ENCODE data around the gene ELAPOR1.

The ELAPOR1 gene

DNA sequence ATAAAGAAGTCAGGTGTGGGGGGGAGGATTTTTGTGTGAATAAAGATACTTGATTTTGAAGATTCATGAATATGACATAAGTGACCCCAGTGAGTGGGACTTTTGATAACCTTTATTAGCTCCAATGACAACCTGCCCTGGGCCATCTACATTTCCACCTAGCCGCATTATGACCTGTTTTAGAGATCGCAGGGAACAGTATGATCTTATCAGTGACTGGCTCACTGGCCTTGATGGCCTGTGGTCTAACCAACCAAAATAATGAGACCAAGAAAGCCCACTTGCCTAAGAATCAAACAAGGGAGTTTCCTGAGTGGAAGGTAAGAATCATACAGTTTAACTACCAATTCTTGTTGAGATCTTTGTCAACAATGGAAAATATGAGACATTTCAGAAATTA lies 1.8 kb downstream of the ELAPOR1 start:
- DNase-seq = no peak
- Histone ChIP-seq H4K8ac (ENCODE audit: low read depth, low read length) (no peak overlapping the region), H2AK5ac (ENCODE audit: low read length) (no peak overlapping the region), H3K79me2 (ENCODE audit: control insufficient read depth, insufficient read depth, low read length, poor library complexity) (no peaks in the 10 kb centered on the region), H3K23ac (ENCODE audit: low read length) (no peak overlapping the region), H4K12ac (ENCODE audit: low read depth, low read length) (no peak overlapping the region), H3K18ac (ENCODE audit: low read length) (no peak overlapping the region), H2BK5ac (ENCODE audit: low read depth, low read length, poor library complexity) (no peak overlapping the region), H3K4me1 (ENCODE audit: control insufficient read depth in 1 of 2, insufficient read depth in 2 of 2, low read length in 2 of 2) (peaks cover 4 to 7% of the 10 kb centered on the region in 2 experiments), H3K27ac (ENCODE audit: low read depth, low read length) (no peak overlapping the region), H3K4ac (ENCODE audit: low read depth, low read length) (no peak overlapping the region), H2AFZ (ENCODE audit: insufficient read depth, low read length, poor library complexity) (no peak overlapping the region), H3K4me3 (ENCODE audit: low read depth, low read length) (no peak overlapping the region), H3K79me1 (ENCODE audit: low read length) (no peaks in the 10 kb centered on the region), H3K4me2 (ENCODE audit: low read length) (no peak overlapping the region), H3K27me3 (ENCODE audit: insufficient read depth, low read length) (peaks cover 18% of the 10 kb centered on the region), H3K9me3 (ENCODE audit: insufficient read depth, low read depth, low read length) (peaks cover 2% of the 10 kb centered on the region), H2BK120ac (ENCODE audit: insufficient read depth, low read length, poor library complexity) (no peak overlapping the region), H4K91ac (ENCODE audit: low read depth, low read length) (no peak overlapping the region), H3K14ac (ENCODE audit: low read length) (no peak overlapping the region), H3K36me3 (ENCODE audit: control insufficient read depth in 1 of 2, insufficient read depth in 2 of 2, low read length in 2 of 2) (no peaks in the 10 kb centered on the region), H3K9ac (ENCODE audit: low read length) (no peak overlapping the region), H2BK12ac (ENCODE audit: low read length) (no peak overlapping the region)
- WGBS (ENCODE audit: extremely low coverage, insufficient coverage, insufficient read length) = no CpG with 5 or more reads among the region's 2 CpGs

DNA sequence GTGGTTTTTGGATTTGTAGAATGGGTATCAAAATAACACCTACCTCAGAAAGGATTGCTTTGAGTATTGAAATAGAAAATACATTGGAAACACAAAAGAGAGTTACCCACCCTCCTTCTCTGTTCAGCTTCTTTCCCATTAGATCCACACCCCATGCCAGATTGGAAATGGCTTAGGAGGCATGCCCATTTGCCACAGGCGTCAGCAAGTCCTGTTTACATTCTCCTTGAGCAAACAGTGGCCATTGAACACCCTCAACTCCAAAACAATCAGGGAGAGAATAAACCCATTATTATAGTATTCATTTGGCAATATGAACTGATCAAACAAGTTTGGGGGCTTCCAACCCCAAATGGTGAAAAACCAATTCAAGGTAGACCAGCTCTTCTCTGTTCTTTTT lies 2.4 kb downstream of the ELAPOR1 start:
- H3K4me3 ChIP-seq (ENCODE audit: low read depth, low read length) = no peak overlapping the region
- H3K79me2 ChIP-seq (ENCODE audit: control insufficient read depth, insufficient read depth, low read length, poor library complexity) = no peaks in the 10 kb centered on the region
- H3K9ac ChIP-seq (ENCODE audit: low read length) = no peak overlapping the region
- WGBS (ENCODE audit: extremely low coverage, insufficient coverage, insufficient read length) = no CpG with 5 or more reads among the region's 1 CpG
- H3K79me1 ChIP-seq (ENCODE audit: low read length) = no peaks in the 10 kb centered on the region
- no peak overlapping the region for H3K18ac ChIP-seq (ENCODE audit: low read length)
- H3K4me2 ChIP-seq (ENCODE audit: low read length) = no peak overlapping the region
- H2AK5ac ChIP-seq (ENCODE audit: low read length) = no peak overlapping the region
- H3K9me3 ChIP-seq (ENCODE audit: insufficient read depth, low read depth, low read length) = peaks cover 2% of the 10 kb centered on the region
- no peak for DNase-seq
- H4K8ac ChIP-seq (ENCODE audit: low read depth, low read length) = no peak overlapping the region
- H2BK5ac ChIP-seq (ENCODE audit: low read depth, low read length, poor library complexity) = no peak overlapping the region
- peaks cover 18% of the 10 kb centered on the region for H3K27me3 ChIP-seq (ENCODE audit: insufficient read depth, low read length)
- no peak overlapping the region for H4K12ac ChIP-seq (ENCODE audit: low read depth, low read length)
- H3K4ac ChIP-seq (ENCODE audit: low read depth, low read length) = no peak overlapping the region
- no peak overlapping the region for H2BK120ac ChIP-seq (ENCODE audit: insufficient read depth, low read length, poor library complexity)
- H3K27ac ChIP-seq (ENCODE audit: low read depth, low read length) = no peak overlapping the region
- no peak overlapping the region for H2AFZ ChIP-seq (ENCODE audit: insufficient read depth, low read length, poor library complexity)
- no peak overlapping the region for H3K14ac ChIP-seq (ENCODE audit: low read length)
- no peak overlapping the region for H3K23ac ChIP-seq (ENCODE audit: low read length)
- H4K91ac ChIP-seq (ENCODE audit: low read depth, low read length) = no peak overlapping the region
- no peak overlapping the region for H2BK12ac ChIP-seq (ENCODE audit: low read length)
- no peaks in the 10 kb centered on the region for H3K36me3 ChIP-seq (ENCODE audit: control insufficient read depth in 1 of 2, insufficient read depth in 2 of 2, low read length in 2 of 2)
- H3K4me1 ChIP-seq (ENCODE audit: control insufficient read depth in 1 of 2, insufficient read depth in 2 of 2, low read length in 2 of 2) = peaks cover 4 to 7% of the 10 kb centered on the region in 2 experiments

DNA sequence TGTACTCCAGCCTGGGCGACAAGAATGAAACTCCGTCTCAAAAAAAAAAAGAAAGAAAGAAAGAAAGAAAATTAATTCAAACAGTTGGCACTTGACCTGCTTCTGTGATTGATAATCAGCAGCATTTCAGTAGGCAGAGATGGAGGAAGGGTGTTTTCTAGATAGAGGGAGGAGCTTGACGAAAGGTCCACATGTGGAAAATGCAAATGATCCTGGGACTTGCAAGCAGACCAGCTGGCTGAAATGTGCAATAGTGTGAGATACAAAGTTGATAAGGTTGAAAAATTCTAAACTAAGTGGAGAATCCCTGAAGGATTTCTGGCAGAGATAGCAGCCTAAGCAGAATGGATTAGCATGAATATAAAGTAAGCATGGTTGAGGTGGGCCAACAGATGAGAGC lies 4.2 kb downstream of the ELAPOR1 start:
- Histone ChIP-seq H4K91ac (ENCODE audit: low read depth, low read length) (no peak overlapping the region), H4K8ac (ENCODE audit: low read depth, low read length) (no peak overlapping the region), H2BK12ac (ENCODE audit: low read length) (no peak overlapping the region), H3K36me3 (ENCODE audit: control insufficient read depth in 1 of 2, insufficient read depth in 2 of 2, low read length in 2 of 2) (no peaks in the 10 kb centered on the region), H2AFZ (ENCODE audit: insufficient read depth, low read length, poor library complexity) (no peak overlapping the region), H3K4me3 (ENCODE audit: low read depth, low read length) (no peak overlapping the region), H3K27me3 (ENCODE audit: insufficient read depth, low read length) (peaks cover 18% of the 10 kb centered on the region), H3K4me2 (ENCODE audit: low read length) (no peak overlapping the region), H3K4me1 (ENCODE audit: control insufficient read depth in 1 of 2, insufficient read depth in 2 of 2, low read length in 2 of 2) (peaks cover 4 to 7% of the 10 kb centered on the region in 2 experiments), H3K14ac (ENCODE audit: low read length) (no peak overlapping the region), H3K18ac (ENCODE audit: low read length) (no peak overlapping the region), H3K23ac (ENCODE audit: low read length) (no peak overlapping the region), H3K4ac (ENCODE audit: low read depth, low read length) (no peak overlapping the region), H4K12ac (ENCODE audit: low read depth, low read length) (no peak overlapping the region), H3K79me1 (ENCODE audit: low read length) (no peaks in the 10 kb centered on the region), H3K9me3 (ENCODE audit: insufficient read depth, low read depth, low read length) (peaks cover 2% of the 10 kb centered on the region), H3K27ac (ENCODE audit: low read depth, low read length) (no peak overlapping the region), H2AK5ac (ENCODE audit: low read length) (no peak overlapping the region), H3K79me2 (ENCODE audit: control insufficient read depth, insufficient read depth, low read length, poor library complexity) (no peaks in the 10 kb centered on the region), H3K9ac (ENCODE audit: low read length) (no peak overlapping the region), H2BK5ac (ENCODE audit: low read depth, low read length, poor library complexity) (no peak overlapping the region), H2BK120ac (ENCODE audit: insufficient read depth, low read length, poor library complexity) (no peak overlapping the region)
- DNase-seq = no peak
- no CpG with 5 or more reads among the region's 3 CpGs for WGBS (ENCODE audit: extremely low coverage, insufficient coverage, insufficient read length)

DNA sequence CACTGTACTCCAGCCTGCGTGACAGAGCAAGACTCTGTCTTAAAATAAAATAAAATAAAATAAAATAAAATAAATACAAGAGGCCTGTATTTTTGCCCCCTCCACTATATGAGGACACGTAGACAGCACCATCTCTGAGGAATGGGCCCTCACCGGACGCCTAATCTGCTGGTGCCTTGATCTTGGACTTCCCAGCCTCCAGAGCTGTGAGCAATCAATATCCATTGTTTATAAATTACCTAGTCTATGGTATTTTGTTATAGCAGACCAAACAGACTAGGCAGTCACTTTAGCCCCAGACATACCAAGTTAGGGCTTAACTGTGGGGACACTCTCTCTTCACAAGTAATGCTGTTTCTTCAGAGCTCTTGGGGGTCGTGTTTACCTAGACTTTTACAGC lies 6.4 kb downstream of the ELAPOR1 start:
- no CpG with 5 or more reads among the region's 5 CpGs for WGBS (ENCODE audit: extremely low coverage, insufficient coverage, insufficient read length)
- H4K12ac ChIP-seq (ENCODE audit: low read depth, low read length) = no peak overlapping the region

More for the DNA sequence above, 6.4 kb downstream of the ELAPOR1 start:
- DNase-seq = no peak
- Histone ChIP-seq H3K36me3 (ENCODE audit: control insufficient read depth in 1 of 2, insufficient read depth in 2 of 2, low read length in 2 of 2) (no peaks in the 10 kb centered on the region), H3K23ac (ENCODE audit: low read length) (no peak overlapping the region), H3K18ac (ENCODE audit: low read length) (no peak overlapping the region), H2BK120ac (ENCODE audit: insufficient read depth, low read length, poor library complexity) (no peak overlapping the region), H3K27ac (ENCODE audit: low read depth, low read length) (no peak overlapping the region), H3K4me3 (ENCODE audit: low read depth, low read length) (no peak overlapping the region), H3K9me3 (ENCODE audit: insufficient read depth, low read depth, low read length) (no peaks in the 10 kb centered on the region), H4K91ac (ENCODE audit: low read depth, low read length) (no peak overlapping the region), H2AFZ (ENCODE audit: insufficient read depth, low read length, poor library complexity) (no peak overlapping the region), H2BK12ac (ENCODE audit: low read length) (no peak overlapping the region), H3K4me2 (ENCODE audit: low read length) (no peak overlapping the region), H2AK5ac (ENCODE audit: low read length) (no peak overlapping the region), H3K79me1 (ENCODE audit: low read length) (no peaks in the 10 kb centered on the region), H2BK5ac (ENCODE audit: low read depth, low read length, poor library complexity) (no peak overlapping the region), H3K4me1 (ENCODE audit: control insufficient read depth in 1 of 2, insufficient read depth in 2 of 2, low read length in 2 of 2) (no peaks in the 10 kb centered on the region), H3K79me2 (ENCODE audit: control insufficient read depth, insufficient read depth, low read length, poor library complexity) (no peaks in the 10 kb centered on the region), H3K9ac (ENCODE audit: low read length) (no peak overlapping the region), H3K14ac (ENCODE audit: low read length) (no peak overlapping the region), H4K8ac (ENCODE audit: low read depth, low read length) (no peak overlapping the region), H3K27me3 (ENCODE audit: insufficient read depth, low read length) (no peaks in the 10 kb centered on the region), H3K4ac (ENCODE audit: low read depth, low read length) (no peak overlapping the region)
